ENCODE measurements around the gene RGS16. TPM values are rescaled to one million over a fixed set of nuclear protein-coding genes. Genes with fewer than 3 reads are reported as not detected.

The RGS16 gene
- total RNA-seq, 1 donor from 2014 or later: 9.7 TPM

DNA sequence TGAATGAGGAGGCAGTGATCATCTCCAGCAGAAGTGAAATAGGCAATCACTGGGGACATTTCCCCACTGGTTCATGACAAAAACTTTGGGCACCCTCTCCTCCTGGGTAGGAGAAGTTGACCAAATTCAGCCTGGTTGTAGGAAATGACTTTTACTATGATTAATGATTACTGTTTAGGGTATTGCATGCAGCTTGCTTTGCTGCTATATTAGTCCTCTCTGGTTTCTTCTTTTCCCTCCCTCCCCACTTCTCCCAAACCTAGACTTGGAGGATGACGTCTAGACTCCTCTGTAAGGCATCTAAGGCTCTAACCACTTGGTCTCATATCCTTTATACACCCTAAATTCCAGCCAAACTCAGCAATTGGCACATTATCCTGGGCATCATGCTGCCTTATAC is 3.4 kb upstream of the RGS16 start:
- TF ChIP-seq CTCF (conservative IDR thresholded peaks at IDR 0.05): no peak
- no peak for DNase-seq (ENCODE audit: extremely low spot score, unreplicated experiment)
- no peak overlapping the region for H3K27ac Mint-ChIP-seq
- no peaks in the 10 kb centered on the region for H3K36me3 Mint-ChIP-seq
- no peak overlapping the region for H3K4me3 Mint-ChIP-seq
- no peaks in the 10 kb centered on the region for H3K9me3 Mint-ChIP-seq
- H3K27me3 Mint-ChIP-seq: peaks cover 47% of the 10 kb centered on the region
- H3K4me1 Mint-ChIP-seq (ENCODE audit: unreplicated experiment): peaks cover 54% of the 10 kb centered on the region

DNA sequence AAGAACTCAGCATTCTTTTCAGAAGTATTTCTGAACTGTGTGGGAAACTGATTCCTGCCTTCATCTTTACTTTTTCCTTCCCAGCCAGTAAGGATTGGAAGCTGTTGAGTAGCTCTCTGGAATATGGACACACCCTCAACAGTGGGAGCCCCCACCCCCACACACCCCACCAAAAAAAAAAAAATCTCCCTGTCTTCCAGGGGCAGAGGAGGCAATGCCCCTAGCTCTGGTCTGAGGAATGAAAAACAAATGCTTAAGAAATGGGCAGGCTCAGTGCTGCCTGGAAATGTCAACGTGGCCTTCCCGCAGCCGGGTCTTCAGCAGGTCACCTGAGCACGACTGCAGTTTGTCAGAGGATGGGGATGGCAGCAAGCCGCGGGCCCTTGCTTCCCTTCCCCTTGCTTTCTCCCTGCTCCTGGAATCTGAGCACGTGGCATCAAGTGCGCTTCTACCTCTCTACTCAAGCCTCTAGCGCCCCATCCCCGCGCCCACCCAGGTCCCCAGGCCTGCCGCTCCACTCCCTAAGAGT is 479 bp downstream of the RGS16 start:
- DNase-seq (ENCODE audit: extremely low spot score, unreplicated experiment): no peak
- Mint-ChIP-seq H3K4me3 (no peak overlapping the region), H3K27me3 (peaks cover 26% of the 10 kb centered on the region), H3K4me1 (ENCODE audit: unreplicated experiment) (peaks cover 26% of the 10 kb centered on the region), H3K27ac (peak overlapping the region; percentile 76), H3K9me3 (no peaks in the 10 kb centered on the region), H3K36me3 (no peaks in the 10 kb centered on the region)
- no peak for TF ChIP-seq CTCF (conservative IDR thresholded peaks at IDR 0.05)

GRCh38 chr1:182602935-182603645 is 1.1 kb downstream of the RGS16 start:
- H3K4me3 Mint-ChIP-seq: no peak overlapping the region

DNA sequence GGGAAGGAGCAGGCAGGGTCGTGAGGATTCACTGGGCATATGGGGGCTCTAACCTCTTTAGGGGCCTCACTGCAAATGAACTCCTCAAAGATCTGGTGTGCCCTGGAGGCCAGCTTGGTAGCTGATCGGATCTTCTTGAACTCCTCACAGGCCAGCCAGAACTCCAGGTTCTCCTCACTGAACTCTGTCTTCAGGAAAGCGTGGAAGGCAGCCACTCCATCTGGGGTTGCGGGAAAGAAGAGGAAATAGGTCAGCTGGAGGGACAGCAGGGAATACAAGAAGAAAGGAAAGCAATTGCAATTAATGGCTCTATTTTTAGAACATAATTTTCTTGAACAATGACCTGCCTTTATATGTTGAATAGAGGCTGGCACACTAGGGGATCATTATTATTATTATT is 2.3 kb downstream of the RGS16 start:
- H3K27ac Mint-ChIP-seq: no peak overlapping the region
- H3K9me3 Mint-ChIP-seq: no peaks in the 10 kb centered on the region
- H3K36me3 Mint-ChIP-seq: no peaks in the 10 kb centered on the region
- no peak for TF ChIP-seq CTCF (conservative IDR thresholded peaks at IDR 0.05)
- no peak overlapping the region for H3K4me3 Mint-ChIP-seq
- peaks cover 22% of the 10 kb centered on the region for H3K27me3 Mint-ChIP-seq
- H3K4me1 Mint-ChIP-seq (ENCODE audit: unreplicated experiment): peaks cover 21% of the 10 kb centered on the region
- DNase-seq (ENCODE audit: extremely low spot score, unreplicated experiment): no peak

More at GRCh38 chr1:182602935-182603645, 1.1 kb downstream of the RGS16 start:
- TF ChIP-seq CTCF (conservative IDR thresholded peaks at IDR 0.05): no peak
- H3K27ac Mint-ChIP-seq: peak overlapping the region; percentile 67
- no peak for DNase-seq (ENCODE audit: extremely low spot score, unreplicated experiment)
- H3K4me1 Mint-ChIP-seq (ENCODE audit: unreplicated experiment): peaks cover 25% of the 10 kb centered on the region
- no peaks in the 10 kb centered on the region for H3K9me3 Mint-ChIP-seq
- peaks cover 26% of the 10 kb centered on the region for H3K27me3 Mint-ChIP-seq
- H3K36me3 Mint-ChIP-seq: no peaks in the 10 kb centered on the region

DNA sequence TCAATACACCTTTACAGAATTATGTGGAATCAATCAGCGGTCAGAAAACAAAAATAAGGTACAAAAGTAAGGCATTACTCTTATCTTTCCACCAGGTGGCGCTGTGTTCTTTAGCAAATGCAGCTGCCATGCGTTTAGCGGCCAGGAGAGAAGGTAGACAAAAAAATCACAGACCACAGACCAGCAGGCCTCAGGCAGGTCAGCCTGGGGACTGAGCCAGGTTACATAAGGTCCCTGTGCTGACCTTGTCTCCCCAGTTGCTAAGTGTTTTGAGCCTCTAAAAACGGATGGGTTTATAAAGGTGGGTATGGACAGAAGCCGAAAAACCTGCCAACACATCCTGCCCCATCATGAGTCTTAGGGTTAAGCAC is 2.8 kb downstream of the RGS16 start:
- TF ChIP-seq CTCF (conservative IDR thresholded peaks at IDR 0.05): peak; percentile 94
- H3K27me3 Mint-ChIP-seq: peaks cover 24% of the 10 kb centered on the region
- no peak overlapping the region for H3K27ac Mint-ChIP-seq
- no peaks in the 10 kb centered on the region for H3K9me3 Mint-ChIP-seq
- H3K4me3 Mint-ChIP-seq: no peak overlapping the region
- no peak for DNase-seq (ENCODE audit: extremely low spot score, unreplicated experiment)
- H3K4me1 Mint-ChIP-seq (ENCODE audit: unreplicated experiment): peaks cover 16% of the 10 kb centered on the region
- no peaks in the 10 kb centered on the region for H3K36me3 Mint-ChIP-seq
